Neural crest cell (in vitro differentiated cells): Measurements from ENCODE around the gene NXPH1. TPM values are rescaled to one million over a fixed set of nuclear protein-coding genes. Genes with fewer than 3 reads are reported as not detected.

Experiments used
- DNase-seq: peaks from one replicate; pipeline ENCODE4 v3.0.0; 2021; ENCODE audit warnings: low read depth, mixed read lengths, low spot score
- H3K27ac Mint-ChIP-seq: one replicate; pipeline ENCODE4 v1.8.0; 2021; ENCODE audit warnings: mild to moderate bottlenecking, mixed read lengths; ENCODE audit not compliant: unreplicated experiment
- H3K27me3 Mint-ChIP-seq: 2 replicates; pipeline ENCODE4 v1.8.0; 2021; ENCODE audit warnings: low read depth, mild to moderate bottlenecking, mixed read lengths
- H3K36me3 Mint-ChIP-seq: 2 replicates; pipeline ENCODE4 v1.8.0; 2021; ENCODE audit warnings: low read depth, mild to moderate bottlenecking, mixed read lengths
- H3K4me1 Mint-ChIP-seq: 2 replicates; pipeline ENCODE4 v1.8.0; 2021; ENCODE audit warnings: mixed read lengths
- H3K4me3 Mint-ChIP-seq: one replicate; pipeline ENCODE4 v1.8.0; 2021; ENCODE audit warnings: mild to moderate bottlenecking, mixed read lengths
- H3K9me3 Mint-ChIP-seq: 2 replicates; pipeline ENCODE4 v1.8.0; 2021; ENCODE audit warnings: mixed read lengths
- total RNA-seq: library from RNA; stranded (reverse); gene quantifications from 2 replicates; pipeline ENCODE4 v1.2.1, GENCODE V29; 2021
- TF ChIP-seq, protein P1 (sequence below): fragments of 200-600 bp; sonication (generic); conservative IDR thresholded peaks from 2 replicates; pipeline ENCODE4 v1.5.0; 2021; ENCODE audit warnings: antibody characterized with exemption, mild to moderate bottlenecking

The NXPH1 gene
- total RNA-seq, 1 donor from 2014 or later = 1.0 TPM

DNA sequence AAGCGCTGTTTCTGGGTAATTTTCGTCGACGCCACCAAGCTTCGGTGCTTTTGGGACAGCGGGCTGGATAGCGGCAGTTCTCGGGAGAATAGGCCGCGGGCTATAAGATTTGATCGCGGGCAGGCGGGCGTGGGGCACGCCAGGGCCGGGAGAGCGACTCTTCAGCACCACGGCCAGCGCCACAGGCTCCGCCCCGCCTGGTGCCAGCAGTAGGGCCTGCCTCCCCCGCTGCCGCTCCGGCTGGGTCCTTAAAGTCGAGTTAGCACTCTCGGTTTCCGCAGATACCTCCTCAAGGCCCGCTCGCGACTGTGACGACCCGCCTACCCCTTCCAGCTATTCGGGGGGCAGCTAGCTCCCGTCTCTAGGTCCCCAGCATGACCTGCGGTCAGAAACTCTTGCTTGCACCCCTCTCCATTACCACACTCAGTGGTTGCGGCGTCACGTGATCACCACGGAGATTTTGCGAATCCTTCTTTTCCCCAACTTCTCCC, 9.4 kb downstream of the NXPH1 start:
- H3K36me3 Mint-ChIP-seq = no peaks in the 10 kb centered on the region
- H3K9me3 Mint-ChIP-seq = no peaks in the 10 kb centered on the region
- peak overlapping the region; percentile 85 for H3K4me3 Mint-ChIP-seq
- H3K4me1 Mint-ChIP-seq = peaks cover 32% of the 10 kb centered on the region
- H3K27ac Mint-ChIP-seq = no peak overlapping the region
- DNase-seq = peak; percentile 84
- TF ChIP-seq, protein P1, sequence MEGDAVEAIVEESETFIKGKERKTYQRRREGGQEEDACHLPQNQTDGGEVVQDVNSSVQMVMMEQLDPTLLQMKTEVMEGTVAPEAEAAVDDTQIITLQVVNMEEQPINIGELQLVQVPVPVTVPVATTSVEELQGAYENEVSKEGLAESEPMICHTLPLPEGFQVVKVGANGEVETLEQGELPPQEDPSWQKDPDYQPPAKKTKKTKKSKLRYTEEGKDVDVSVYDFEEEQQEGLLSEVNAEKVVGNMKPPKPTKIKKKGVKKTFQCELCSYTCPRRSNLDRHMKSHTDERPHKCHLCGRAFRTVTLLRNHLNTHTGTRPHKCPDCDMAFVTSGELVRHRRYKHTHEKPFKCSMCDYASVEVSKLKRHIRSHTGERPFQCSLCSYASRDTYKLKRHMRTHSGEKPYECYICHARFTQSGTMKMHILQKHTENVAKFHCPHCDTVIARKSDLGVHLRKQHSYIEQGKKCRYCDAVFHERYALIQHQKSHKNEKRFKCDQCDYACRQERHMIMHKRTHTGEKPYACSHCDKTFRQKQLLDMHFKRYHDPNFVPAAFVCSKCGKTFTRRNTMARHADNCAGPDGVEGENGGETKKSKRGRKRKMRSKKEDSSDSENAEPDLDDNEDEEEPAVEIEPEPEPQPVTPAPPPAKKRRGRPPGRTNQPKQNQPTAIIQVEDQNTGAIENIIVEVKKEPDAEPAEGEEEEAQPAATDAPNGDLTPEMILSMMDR = no peak
- peaks cover 100% of the 10 kb centered on the region for H3K27me3 Mint-ChIP-seq

DNA sequence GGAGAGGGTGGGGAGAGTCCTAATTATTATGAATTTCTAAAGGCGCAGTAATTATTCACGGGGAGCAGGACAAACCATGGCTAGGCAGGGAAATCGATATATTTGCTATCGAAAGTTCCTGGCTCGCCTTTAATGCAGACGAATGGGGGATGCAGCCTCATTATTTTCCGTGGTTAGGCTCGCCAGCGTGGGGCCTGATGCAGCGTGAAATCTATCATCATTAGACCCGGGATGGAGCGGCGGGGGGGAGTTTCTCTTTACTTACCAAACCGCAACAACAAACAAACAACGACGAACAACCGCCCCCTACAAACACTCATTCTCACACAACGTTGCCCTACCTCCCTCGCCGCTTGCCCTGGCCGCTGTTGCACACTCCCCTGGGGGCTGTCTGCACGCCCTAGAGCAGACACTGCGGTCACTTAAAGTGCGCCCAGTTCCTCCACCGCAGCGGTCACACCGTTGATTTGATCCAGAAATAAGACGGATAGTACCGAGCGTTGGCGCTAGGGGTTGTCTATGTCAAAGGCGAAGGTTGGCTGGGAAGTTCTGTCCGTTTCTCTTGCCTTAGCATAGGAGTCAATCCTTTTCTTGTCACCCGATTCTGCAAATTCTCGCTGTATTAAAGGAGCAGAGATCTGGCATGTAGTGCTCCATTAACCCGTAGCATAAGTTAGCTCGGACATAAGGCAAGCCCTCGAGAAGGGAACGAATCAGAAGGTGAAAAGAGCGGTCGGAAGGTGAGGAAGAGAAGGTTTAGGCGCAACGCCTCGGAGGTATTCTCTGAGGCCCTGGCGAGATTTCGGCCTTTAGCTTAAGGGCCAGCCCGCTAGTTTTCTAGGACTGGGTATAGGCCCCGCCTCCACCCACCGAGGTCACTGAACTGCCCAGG, 10.4 kb downstream of the NXPH1 start:
- Mint-ChIP-seq H3K4me3 (peak overlapping the region; percentile 87), H3K36me3 (no peaks in the 10 kb centered on the region), H3K9me3 (no peaks in the 10 kb centered on the region), H3K27ac (no peak overlapping the region), H3K4me1 (peaks cover 32% of the 10 kb centered on the region), H3K27me3 (peaks cover 98% of the 10 kb centered on the region)
- DNase-seq = peak; percentile 34
- TF ChIP-seq, protein P1 = peak; percentile 49

- DNase-seq = no peak
- Mint-ChIP-seq H3K27ac (no peak overlapping the region), H3K4me3 (peak overlapping the region; percentile 38), H3K4me1 (peaks cover 32% of the 10 kb centered on the region), H3K27me3 (peaks cover 95% of the 10 kb centered on the region), H3K9me3 (no peaks in the 10 kb centered on the region), H3K36me3 (no peaks in the 10 kb centered on the region)
- TF ChIP-seq, protein P1 = no peak
Measured at GRCh38 chr7:8444468-8444769, 11.0 kb downstream of the NXPH1 start.

DNA sequence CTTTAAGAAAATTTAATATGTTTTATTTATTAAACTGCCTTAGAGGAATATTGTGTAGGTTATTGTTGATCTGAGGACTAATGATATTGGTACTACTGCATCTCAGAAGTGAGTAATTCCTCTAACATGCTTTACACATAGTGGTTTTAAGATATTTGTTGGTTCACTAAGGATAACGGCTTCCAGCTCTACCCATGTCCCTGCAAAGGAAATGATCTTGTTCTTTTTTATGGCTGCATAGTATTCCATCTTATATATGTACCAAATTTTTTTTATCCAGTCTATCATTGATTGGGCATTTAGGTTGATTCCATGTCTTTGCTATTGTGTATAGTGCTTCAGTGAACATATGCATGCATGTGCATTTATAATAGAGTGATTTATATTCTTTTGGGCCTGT, 20.1 kb downstream of the NXPH1 start:
- Mint-ChIP-seq H3K36me3 (no peaks in the 10 kb centered on the region), H3K27me3 (peaks cover 58% of the 10 kb centered on the region), H3K4me3 (no peak overlapping the region), H3K27ac (no peak overlapping the region), H3K4me1 (no peaks in the 10 kb centered on the region), H3K9me3 (no peaks in the 10 kb centered on the region)
- TF ChIP-seq, protein P1 = no peak
- DNase-seq = no peak

DNA sequence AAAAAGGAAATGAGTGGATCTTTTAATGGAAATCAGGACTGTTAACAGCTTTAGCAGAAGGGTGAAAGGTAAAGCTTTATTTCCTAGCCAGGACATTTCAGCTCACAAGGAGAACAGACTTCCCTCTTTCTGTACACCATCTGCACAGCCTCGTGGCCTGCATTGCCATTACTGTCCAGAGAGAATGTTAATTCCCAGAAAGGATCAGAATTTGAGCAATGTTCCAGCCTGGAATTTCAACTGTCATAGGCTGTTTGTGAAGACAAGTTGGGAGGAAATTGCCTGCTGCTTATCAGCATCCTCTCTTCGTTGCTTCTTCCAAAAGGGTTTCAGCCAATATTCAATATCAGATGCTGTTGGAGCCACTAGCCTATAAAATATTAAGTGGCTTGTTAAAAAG, 22.0 kb downstream of the NXPH1 start:
- Mint-ChIP-seq H3K36me3 (no peaks in the 10 kb centered on the region), H3K27ac (no peak overlapping the region), H3K4me1 (no peaks in the 10 kb centered on the region), H3K9me3 (no peaks in the 10 kb centered on the region), H3K27me3 (peaks cover 49% of the 10 kb centered on the region), H3K4me3 (no peak overlapping the region)
- TF ChIP-seq, protein P1 = no peak
- DNase-seq = no peak
